Stimulated activated CD4-positive, alpha-beta T cell treated with anti-CD3 and anti-CD28 coated beads, Interleukin-12 subunit alpha, Interleukin-12 subunit beta, amount 100 ng/mL, for 24 hours (primary cell): ENCODE results near the gene SBDS.
"Not testable (repeated sequence)": the region's sequence is repeated elsewhere in the genome, so short reads cannot be mapped to it uniquely, and the experiment has no call there.

Experiments used
- DNase-seq, 2 experiments: peaks; one replicate each; pipeline ENCODE4 v3.0.0-alpha.2; 2020; ENCODE audit warnings: low read depth in 2 of 2

The SBDS gene

GRCh38 chr7:66995050-66995776 lies at the start of gene SBDS:
Gene SBDS, minus strand, starts transcription at chr7:66995586. Its CDS starts 169 bp downstream, at chr7:66995417.
- peak; percentile 81 to 90 for DNase-seq

GRCh38 chr7:67043559-67043930 lies 48.2 kb upstream of the SBDS start:
- DNase-seq: not testable (repeated sequence)

- not testable (repeated sequence) for DNase-seq
These were observed 47.6 kb upstream of the SBDS start for GRCh38 chr7:67042781-67043558.

- not testable (repeated sequence) for DNase-seq
These were observed 45.4 kb upstream of the SBDS start for GRCh38 chr7:67040832-67041231.

- DNase-seq: not testable (repeated sequence)
These were observed 41.3 kb upstream of the SBDS start for GRCh38 chr7:67036432-67037395.

GRCh38 chr7:67033251-67033650 lies 37.9 kb upstream of the SBDS start:
- no peak for DNase-seq

GRCh38 chr7:67031685-67032084 lies 36.3 kb upstream of the SBDS start:
- DNase-seq: not testable (repeated sequence)

- DNase-seq: not testable (repeated sequence)
These were observed 30.1 kb upstream of the SBDS start for GRCh38 chr7:67025459-67025858.

GRCh38 chr7:67022511-67022910 lies 27.1 kb upstream of the SBDS start:
- no peak for DNase-seq

- DNase-seq: no peak
These were observed 25.9 kb upstream of the SBDS start for GRCh38 chr7:67021260-67021659.

- no peak for DNase-seq
These were observed 24.4 kb upstream of the SBDS start for GRCh38 chr7:67019562-67020390.

- no peak for DNase-seq
These were observed 23.6 kb upstream of the SBDS start for GRCh38 chr7:67018940-67019339.

- DNase-seq: not testable (repeated sequence)
These were observed 22.6 kb upstream of the SBDS start for GRCh38 chr7:67017971-67018370.

GRCh38 chr7:67014076-67014622 lies 18.8 kb upstream of the SBDS start:
- not testable (repeated sequence) for DNase-seq

GRCh38 chr7:67009677-67010076 lies 14.3 kb upstream of the SBDS start:
- DNase-seq: not testable (repeated sequence)

- DNase-seq: no peak
These were observed 12.9 kb upstream of the SBDS start for GRCh38 chr7:67008260-67008659.

- no peak for DNase-seq
These were observed 11.6 kb upstream of the SBDS start for GRCh38 chr7:67006965-67007364.

- DNase-seq: not testable (repeated sequence)
These were observed 8.8 kb upstream of the SBDS start for GRCh38 chr7:67004145-67004544.

GRCh38 chr7:67000601-67001258 lies 5.3 kb upstream of the SBDS start:
- DNase-seq: not testable (repeated sequence)
